Type B pancreatic cell (in vitro differentiated cells): ENCODE measurements around the gene GLIPR1L1. TPM values are rescaled to one million over a fixed set of nuclear protein-coding genes. Genes with fewer than 3 reads are reported as not detected.

Experiments
- DNase-seq: peaks from one replicate; pipeline ENCODE4 v3.0.0; 2021; ENCODE audit warnings: mixed read lengths; ENCODE audit not compliant: unreplicated experiment; ENCODE audit errors: extremely low spot score
- H3K27ac Mint-ChIP-seq: 2 replicates; pipeline ENCODE4 v1.8.0; 2021; ENCODE audit warnings: mild to moderate bottlenecking, mixed read lengths
- H3K27me3 Mint-ChIP-seq: 2 replicates; pipeline ENCODE4 v1.8.0; 2021; ENCODE audit warnings: mixed read lengths
- H3K36me3 Mint-ChIP-seq: 2 replicates; pipeline ENCODE4 v1.8.0; 2021; ENCODE audit warnings: mixed read lengths
- H3K4me1 Mint-ChIP-seq: one replicate; pipeline ENCODE4 v1.8.0; 2021; ENCODE audit warnings: mixed read lengths; ENCODE audit not compliant: unreplicated experiment
- H3K4me3 Mint-ChIP-seq: 2 replicates; pipeline ENCODE4 v1.8.0; 2021; ENCODE audit warnings: mild to moderate bottlenecking, mixed read lengths
- H3K9me3 Mint-ChIP-seq: 2 replicates; pipeline ENCODE4 v1.8.0; 2021; ENCODE audit warnings: mixed read lengths
- CTCF ChIP-seq: fragments of 200-600 bp; sonication (generic); conservative IDR thresholded peaks from 2 replicates; pipeline ENCODE4 v1.5.0; 2021; ENCODE audit warnings: antibody characterized with exemption, mild to moderate bottlenecking
- total RNA-seq: library from RNA; stranded (reverse); gene quantifications from 2 replicates; pipeline ENCODE4 v1.2.1, GENCODE V29; 2021; ENCODE audit warnings: low replicate concordance

Gene GLIPR1L1
- total RNA-seq, 1 donor from 2014 or later = not detected

- Mint-ChIP-seq H3K27me3 (no peaks in the 10 kb centered on the region), H3K4me1 (no peaks in the 10 kb centered on the region), H3K4me3 (no peak overlapping the region), H3K36me3 (peaks cover 3% of the 10 kb centered on the region), H3K27ac (no peak overlapping the region), H3K9me3 (no peaks in the 10 kb centered on the region)
- no peak for TF ChIP-seq CTCF
- no peak for DNase-seq
These were observed 40.5 kb downstream of the GLIPR1L1 start for GRCh38 chr12:75374971-75375370.

GRCh38 chr12:75378354-75378753, 43.9 kb downstream of the GLIPR1L1 start:
- no peak for TF ChIP-seq CTCF
- Mint-ChIP-seq H3K27ac (no peak overlapping the region), H3K4me3 (no peak overlapping the region), H3K4me1 (no peaks in the 10 kb centered on the region), H3K9me3 (no peaks in the 10 kb centered on the region), H3K27me3 (no peaks in the 10 kb centered on the region), H3K36me3 (peaks cover 1% of the 10 kb centered on the region)
- no peak for DNase-seq

- DNase-seq = no peak
- Mint-ChIP-seq H3K27ac (peak overlapping the region; percentile 19), H3K9me3 (no peaks in the 10 kb centered on the region), H3K27me3 (no peaks in the 10 kb centered on the region), H3K4me3 (peak overlapping the region; percentile 55), H3K4me1 (peaks cover 23% of the 10 kb centered on the region), H3K36me3 (peaks cover 3% of the 10 kb centered on the region)
- no peak for TF ChIP-seq CTCF
These were observed 54.6 kb downstream of the GLIPR1L1 start for GRCh38 chr12:75389061-75389460.

- Mint-ChIP-seq H3K27ac (no peak overlapping the region), H3K4me3 (peak overlapping the region; percentile 95), H3K9me3 (no peaks in the 10 kb centered on the region), H3K36me3 (peaks cover 3% of the 10 kb centered on the region), H3K4me1 (peaks cover 23% of the 10 kb centered on the region), H3K27me3 (no peaks in the 10 kb centered on the region)
- TF ChIP-seq CTCF = no peak
- no peak for DNase-seq
These were observed 55.2 kb downstream of the GLIPR1L1 start for GRCh38 chr12:75389706-75390105.

GRCh38 chr12:75390156-75390898, 55.9 kb downstream of the GLIPR1L1 start:
- no peak for TF ChIP-seq CTCF
- Mint-ChIP-seq H3K27me3 (no peaks in the 10 kb centered on the region), H3K4me3 (peak overlapping the region; percentile 95), H3K27ac (peak overlapping the region; percentile 95), H3K36me3 (peaks cover 3% of the 10 kb centered on the region), H3K9me3 (no peaks in the 10 kb centered on the region), H3K4me1 (peaks cover 23% of the 10 kb centered on the region)
- DNase-seq = no peak
